ENCODE data around the gene APLN.

APLN gene

DNA sequence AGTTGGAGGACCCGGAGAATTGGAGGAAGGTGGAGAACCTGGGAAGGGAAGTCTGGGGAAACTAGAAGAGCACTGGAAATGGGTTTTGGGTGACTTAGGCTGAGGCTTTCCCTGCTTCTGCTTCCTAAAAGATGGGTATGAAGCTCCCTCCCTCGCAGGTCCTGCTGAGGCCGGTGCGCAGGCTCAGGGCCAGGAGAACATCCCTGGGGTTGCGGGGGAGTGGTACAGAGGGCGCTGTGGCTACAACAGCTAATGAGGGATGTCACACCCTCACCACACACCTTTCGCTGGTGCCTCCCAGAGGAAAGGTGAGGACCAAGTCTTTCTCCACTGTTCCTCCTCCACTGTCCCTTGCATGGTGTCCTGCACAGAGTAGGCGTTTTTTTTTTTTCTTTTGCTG, 15.8 kb downstream of the APLN start:
- no peak for DNase-seq

DNA sequence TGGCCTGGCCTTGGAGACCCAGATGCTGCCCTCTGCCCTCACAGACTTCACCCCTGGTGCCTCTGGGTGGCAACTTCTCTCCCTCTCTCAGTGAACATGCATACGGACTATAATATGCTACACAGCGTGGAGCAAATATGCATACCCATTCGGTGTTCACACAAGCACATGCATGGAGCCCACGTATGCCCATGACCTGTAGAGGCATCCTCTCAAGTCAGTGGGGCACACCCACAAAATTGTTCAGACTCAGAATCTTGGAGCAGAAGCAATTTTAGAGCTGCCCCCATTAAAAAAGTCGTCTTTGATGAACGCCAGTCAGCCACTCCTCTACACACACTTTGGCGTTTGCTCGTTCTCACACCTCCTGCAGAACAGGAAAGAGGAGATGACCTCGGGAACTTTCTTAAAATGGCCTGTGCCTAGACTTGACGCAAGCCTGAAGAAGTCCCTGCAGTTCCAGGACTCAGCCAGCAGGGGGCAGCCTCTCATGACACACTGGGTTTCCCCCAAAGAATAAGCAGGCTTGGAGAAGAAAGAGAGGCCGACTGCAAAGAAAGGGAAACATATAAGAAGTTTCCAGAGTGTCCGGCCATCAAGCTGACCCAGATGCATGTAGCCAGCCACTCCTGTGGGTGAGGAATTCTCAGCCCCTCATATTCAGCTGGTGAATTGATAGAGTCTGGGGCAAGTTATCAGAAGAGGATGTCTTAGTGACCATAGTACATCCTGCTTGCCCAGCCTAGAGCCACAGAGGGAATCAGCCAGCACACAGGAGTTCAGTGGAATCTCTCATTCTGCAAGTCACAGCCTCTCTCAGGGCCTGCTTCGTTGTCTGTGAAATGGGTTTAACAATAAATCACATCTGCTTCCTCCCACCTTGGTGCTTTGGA, 17.3 kb downstream of the APLN start:
- peak; percentile 85 for DNase-seq

DNA sequence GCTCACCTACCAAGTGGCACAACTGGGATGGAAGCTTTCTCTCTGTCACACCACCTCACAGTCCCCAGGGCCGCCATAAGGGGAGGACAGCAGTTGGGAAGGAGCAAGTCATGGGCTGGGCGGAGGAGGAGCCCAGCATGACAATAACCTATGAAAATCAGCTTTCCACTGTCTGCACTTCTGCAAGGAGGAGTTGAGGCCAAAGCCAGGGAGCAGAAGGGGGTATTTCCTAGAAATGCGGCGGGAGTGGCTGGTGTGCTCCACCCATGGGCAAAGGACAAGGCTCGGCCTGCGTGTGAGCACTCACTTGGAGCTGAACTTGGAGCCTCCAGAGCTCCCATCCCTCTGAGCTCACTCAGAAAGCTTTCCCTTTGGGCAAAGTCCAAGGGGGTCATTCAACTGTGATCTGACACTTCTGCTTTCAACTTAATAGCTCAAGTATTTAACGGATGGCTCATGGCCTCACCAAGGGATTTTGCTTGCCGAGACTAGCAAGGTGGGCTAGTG, 18.5 kb downstream of the APLN start:
- no peak for DNase-seq

DNA sequence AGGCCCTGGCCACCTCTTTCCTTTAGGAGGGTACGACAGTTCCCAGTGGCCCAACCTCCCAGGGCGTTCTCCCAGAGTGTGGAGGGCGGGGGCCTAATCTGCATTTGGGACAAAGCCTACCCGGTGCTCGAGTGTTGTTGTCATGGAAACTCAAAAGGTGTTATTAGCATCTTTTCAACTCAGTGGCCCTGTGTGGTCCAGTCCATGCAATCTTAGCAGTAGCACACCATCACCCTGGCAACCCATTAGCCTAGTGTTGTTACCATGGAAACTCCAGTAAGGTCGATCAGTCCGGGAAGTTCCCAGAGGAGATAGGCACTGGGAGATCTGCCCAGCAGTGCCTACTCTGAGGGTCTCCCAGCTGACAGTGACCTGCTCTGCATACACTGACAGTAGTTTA, 20.2 kb downstream of the APLN start:
- DNase-seq = no peak

DNA sequence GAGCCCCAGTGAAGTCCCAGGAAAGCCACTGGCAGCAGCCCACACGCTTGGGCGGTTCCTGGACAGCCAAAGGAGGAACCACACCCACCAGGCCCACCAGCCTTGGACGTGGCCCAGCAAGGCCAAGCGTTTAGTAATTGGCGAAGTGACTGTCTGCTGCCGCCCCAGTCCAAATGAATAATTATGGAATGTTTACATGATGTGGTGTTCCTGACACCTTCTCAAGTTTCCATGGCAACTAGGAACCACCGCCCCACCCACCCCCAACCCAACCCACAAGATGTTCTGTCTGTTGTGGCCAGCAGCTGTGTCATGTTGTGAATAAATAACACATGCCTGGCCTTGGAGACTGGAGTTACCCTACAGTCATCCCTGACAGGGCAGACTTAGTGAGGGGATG, 22.3 kb downstream of the APLN start:
- DNase-seq = no peak

DNA sequence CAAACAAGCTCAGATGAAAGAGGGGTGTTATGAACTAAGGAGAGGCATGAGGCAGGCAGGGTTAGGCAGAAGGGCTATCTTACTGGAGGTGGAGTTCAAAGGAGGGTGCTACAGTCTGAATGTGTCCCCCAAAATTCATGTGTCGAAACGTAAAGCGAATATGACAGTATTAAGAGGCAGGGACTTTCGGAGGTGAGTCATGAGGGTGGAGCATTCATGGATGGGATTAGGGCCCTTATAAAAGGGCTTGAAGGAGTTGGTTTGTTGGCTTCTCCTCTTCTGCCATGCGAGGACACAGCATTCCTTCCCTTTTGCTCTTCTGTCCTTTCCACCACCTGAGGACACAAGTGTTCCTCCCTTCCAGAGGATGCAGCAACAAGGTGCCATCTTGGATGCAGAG, 22.9 kb downstream of the APLN start:
- no peak for DNase-seq

DNA sequence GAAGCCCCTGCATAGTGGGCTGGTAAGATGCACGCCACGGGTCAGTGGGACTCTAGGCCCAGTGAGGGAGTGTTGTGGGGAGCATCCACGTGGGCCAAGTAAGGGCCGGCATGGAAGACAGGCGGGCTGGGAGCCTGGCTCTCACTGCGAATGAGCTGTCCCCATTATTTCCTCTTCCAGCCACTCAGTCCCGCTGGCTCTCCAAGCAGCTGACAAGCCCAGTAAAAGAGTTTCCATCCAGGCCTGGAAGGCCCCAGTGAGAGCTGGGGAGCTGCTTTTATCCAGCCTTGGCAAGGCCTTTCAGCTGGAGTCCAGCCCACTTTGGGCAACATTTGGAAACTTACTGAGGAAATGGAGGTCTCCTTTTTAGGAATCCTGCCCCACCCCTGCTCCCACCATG, 24.9 kb downstream of the APLN start:
- no peak for DNase-seq

DNA sequence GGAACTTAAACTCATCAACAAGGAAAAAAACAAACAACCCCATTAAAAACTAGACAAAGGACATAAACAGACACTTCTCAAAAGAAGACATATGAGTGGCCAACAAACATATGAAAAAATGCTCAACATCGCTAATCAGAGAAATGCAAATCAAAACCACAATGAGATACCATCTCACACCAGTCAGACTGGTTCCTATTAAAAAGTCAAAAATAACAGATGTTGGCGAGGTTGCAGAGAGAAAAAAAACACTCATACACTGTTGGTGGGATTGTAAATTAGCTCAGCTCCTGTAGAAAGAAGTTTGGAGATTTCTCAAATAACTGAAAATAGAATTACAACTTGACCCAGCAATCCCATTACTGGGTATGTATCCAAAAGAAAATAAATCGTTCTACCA, 28.7 kb downstream of the APLN start:
- no peak for DNase-seq

DNA sequence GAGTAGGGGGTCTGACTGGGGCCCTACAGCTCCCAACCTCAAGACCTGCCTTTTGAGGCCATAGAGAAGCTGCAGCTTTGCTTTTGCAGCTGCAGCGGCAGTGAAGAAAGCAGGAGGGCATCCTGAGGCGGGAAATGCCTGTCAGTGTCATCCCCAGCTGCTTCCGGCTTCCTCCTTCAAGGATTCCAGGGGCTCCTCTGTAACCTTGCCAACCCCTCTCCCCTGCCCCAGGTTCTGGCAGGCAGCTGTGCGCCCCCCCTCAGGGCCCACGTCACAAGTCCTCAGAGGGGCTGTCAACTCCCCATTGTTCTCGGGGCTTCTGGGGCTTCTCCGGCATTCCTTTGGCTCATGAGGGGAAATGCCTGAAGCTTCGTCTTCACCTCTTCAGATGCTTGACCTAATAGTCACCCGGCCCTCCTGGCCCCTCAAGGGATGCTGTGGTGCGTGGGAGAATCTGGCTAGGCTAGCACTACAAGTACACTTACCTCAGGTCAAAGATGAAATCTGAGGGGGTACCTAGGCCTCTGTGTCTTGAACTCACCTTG, 31.9 kb downstream of the APLN start:
- DNase-seq = no peak

DNA sequence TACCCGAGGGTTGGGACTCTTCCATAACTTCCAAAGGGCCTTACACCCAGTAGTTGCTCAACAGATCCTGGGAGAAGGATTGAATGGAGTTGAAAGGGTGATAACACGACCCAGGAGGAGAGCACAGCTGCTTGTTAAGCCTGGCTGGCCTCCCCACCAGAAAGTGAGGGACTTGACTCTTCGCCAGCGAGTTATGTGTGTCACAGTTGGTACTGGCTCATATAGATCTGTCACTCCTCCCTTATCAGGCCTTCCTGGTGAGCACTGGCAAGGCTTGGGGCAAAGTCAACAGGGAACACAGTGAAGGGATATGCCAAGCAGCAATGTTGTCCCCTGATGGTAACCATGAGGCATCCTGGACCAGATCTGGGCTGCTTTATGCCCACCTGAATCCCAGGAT, 35.8 kb downstream of the APLN start:
- DNase-seq = no peak

DNA sequence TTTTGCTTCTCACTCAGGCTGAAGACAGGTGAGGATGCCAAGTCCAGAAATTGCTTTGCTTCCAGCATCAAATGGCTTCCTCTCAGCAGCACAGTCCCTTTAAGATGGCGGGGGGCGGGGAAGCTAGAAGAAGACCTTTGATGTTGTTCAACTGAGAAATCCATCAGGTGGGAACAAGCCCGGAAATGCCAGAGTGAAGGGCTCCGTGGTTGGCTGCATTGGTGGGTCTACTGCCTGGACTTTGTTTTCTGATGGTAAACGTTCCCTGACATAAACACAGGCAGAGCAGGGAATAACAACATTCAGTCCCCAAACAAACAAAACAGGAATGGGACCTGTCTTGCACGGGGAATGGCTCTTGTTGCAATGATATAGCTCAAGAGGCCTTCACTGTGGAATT, 37.3 kb downstream of the APLN start:
- no peak for DNase-seq

DNA sequence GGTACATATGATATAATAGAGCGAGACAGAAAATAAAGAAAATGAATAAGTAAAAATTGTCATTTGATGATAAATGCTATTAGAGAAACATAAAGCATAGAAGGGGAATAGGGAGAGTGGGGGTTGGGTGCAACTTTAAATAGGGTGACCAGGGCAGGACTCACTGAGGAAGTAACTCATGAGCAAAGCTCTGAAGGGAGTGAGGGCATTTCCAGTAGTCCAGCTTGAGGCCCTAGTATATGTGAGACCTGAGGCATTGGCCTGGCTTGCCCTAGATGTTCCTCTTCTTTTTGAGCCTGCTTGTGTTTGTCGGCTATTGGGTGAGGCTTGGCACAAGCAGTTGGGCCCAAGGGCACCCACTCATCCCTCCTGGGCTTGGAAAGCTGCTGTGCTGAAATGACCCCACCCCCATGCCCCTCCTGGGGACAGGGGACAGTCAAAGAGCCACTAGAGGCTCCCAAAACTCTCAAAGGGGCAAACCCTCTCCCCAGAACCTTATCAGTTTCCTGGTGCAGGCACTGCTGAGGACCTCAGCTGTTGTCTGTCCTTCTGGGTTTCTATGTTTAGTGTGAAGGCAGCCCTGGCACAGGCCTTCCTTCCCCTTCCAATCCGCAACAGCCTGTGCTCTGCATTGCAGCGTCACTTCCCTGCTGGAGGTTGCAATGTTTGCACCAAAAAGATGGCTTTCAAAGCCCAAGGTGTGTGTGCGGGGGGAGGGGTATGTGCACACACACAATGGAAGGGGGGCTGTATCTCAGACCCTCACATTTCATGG, 40.1 kb downstream of the APLN start:
- DNase-seq = no peak

DNA sequence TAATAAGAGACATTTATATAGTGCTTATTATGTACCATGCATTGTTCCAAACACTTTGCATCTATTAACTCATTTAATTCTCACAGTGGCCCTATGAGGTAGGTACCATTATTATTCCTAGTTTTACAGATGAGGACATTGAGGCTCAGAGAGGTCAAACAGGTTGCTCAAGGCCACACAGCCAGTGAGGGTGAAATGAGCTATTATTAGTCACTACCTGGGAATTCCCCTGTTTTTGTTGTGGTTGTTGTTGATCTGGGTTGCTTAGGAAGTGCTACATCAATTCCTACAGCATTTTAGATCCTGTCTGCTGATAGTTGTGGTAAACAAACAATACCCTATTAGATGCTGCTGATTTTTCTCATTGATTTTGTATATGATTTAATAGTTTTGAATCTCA, 41.2 kb downstream of the APLN start:
- no peak for DNase-seq

DNA sequence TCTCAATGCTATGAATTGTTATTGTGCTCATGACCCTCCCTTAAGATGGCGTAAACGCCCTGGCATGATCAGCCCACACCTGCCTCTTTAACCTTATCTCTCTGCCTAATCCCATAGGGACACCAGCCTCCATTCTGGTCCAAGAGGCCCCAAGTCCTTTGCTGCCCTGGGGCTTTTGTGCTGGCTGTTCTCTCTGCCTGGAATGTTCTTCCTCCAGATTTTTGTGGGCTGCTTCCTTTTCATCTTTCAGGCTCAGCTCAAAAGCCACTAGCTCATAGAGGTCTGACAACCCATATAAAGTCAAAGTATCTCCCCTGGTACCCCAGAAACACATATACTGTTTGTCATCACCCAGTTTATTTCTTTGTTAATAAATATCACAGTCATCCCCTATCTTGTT, 42.4 kb downstream of the APLN start:
- DNase-seq = no peak

DNA sequence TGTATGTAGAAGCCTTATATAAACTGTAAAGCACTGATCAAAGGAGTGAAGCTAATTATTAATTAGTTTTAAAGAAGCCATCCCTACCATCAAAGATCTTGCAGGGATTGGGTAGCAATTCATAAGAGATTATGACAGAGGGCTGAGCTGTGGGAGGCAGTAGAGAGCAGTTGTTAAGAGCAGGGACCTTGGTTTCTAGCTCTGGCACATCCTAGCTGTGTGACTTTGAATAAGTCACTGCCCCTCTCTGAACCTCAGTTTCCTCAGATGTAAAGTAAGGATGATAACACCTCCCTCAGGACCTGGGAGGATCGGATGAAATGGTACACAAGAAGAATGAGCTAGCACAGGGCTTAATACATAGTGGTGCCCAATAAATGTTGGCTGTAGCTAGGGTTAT, 45.4 kb downstream of the APLN start:
- no peak for DNase-seq

DNA sequence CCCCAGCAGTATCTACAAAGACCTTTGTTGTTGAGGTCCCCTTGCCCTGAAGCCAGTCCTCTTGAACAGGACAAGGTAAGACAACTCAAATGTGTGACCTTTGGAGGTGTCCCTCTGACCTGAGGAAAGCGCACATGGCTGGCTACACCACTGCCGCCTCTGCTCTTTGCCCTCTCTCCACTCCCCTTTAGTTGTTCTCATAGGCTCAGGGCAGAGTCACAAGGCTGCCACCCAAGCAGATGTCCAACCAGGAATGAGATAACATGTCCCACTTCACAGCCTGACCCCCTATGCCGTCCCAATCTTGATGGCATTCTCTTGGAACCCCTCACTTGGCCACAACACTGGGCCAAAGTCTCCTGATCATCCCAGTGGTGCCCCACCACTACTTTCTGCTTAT, 46.3 kb downstream of the APLN start:
- DNase-seq = no peak

DNA sequence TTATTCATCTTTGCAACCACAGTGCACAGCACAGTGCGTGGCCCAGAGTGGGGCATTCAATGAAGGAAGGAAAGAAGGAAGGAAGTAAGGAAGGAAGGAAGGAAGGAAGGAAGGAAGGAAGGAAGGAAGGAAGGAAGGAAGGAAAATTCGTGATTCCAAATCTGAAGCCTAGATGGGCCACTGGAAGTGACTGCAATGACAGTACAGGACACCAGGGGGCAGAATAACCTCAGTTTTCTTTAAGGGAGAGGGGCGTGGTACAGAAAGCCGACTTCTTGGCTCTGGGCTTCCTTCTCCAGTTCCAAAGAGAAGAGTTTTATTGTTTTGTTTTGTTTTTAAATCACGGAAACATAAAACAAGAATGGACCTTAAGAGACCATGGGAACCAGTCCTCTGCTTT, 47.8 kb downstream of the APLN start:
- DNase-seq = peak; percentile 69

DNA sequence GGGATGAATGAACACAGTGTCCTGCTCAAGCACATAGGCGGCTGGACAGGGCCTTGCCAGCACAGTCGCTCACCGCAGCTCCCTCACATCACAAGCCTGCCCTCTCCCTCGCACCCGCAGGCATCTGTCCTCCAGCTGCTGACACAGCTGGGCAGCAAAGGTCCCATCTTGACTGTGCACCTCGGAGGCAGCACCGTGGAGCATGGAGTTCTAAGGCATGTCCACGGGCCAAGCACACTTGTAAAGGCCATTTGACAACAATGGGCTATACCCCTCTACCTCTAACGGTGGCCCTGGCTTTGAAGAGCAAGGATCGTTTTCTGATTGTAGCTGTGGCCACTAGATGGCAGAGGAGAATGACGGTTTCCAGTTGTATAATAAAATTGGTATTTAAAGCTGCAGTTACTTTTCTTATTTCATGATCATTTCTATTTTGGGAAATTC, 53.8 kb downstream of the APLN start:
- no peak for DNase-seq

DNA sequence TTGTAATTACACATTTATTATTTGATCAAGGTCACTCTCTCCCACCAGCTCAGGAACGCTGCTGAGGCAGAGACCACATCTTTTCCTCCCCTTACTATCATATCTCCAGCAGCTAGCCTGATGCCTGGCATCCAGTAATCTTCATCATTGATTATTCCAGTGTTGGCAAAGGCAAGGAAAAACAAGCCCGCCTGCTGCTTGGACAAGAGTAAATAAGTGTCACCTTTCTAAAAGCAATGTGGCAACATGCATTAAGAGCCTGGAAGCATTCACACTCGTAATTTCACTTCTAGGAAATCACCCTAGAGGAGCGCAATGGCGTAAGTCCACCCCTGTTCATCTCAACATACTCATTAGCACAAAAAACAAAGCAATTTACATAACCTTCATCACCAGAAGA, 54.8 kb downstream of the APLN start:
- DNase-seq = no peak

DNA sequence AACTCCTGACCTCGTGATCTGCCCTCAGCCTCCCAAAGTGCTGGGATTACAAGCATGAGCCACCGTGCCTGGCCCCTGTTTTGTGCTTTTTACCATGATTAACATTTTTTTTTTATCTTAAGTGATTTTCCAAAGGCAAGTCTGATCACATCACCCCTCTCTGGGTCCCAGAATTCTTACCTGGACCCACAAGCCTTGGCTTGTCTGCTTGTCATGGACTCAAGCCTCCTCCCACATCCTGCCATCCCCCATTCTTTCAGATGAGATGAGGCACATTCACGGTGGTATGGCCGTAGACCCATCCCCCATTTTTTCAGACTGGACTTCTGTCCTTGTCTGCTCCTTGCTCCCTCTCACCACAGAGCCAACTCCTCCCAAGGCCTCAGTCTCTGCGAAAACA, 55.3 kb downstream of the APLN start:
- DNase-seq = no peak

DNA sequence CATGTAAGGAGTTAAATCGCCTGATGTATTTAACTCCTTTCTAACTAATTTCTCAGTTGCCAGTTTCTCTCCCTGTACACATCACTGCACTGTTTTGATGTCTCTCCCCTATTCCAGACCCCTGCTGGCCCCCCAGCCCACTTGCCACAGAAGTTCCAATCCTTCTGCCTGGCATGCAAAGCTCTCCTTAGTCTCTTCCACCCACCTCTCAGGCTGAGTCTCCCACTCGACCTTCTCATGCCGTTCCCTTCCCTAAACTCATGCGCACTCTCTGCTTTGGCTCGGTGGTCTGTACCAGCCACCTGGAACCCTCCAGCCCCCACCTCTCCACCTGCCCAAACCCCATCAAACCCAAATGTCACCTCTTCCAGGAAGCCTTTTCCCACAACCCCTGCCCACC, 56.9 kb downstream of the APLN start:
- DNase-seq = no peak

DNA sequence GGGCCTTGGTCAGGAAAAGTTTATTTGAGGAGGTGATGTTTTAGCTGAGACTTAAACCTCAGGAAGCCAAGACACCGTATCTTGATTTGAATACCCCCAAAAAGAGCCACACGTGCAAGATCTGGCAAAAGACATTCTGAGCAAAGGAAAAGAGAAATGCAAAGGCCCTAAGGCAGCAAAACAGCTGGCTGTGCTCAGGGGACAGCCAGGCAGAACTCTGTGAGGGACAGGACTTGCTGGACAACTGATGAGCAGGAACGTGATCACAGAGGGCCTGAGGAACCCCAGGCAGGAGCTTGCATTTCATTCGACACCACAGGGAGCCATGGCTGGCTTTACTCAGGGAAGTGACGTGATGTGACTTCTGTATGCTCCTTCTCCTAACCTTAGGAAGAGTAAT, 58.7 kb downstream of the APLN start:
- DNase-seq = no peak
